Urinary bladder (tissue), 4 donors: ENCODE measurements around the gene BBLN. TPM values are rescaled to one million over a fixed set of nuclear protein-coding genes. Genes with fewer than 3 reads are reported as not detected.
A peak's percentile ranks its signal among the peaks of the same experiment; 100 is the strongest.
"Not testable (repeated sequence)": the region's sequence is repeated elsewhere in the genome, so short reads cannot be mapped to it uniquely, and the experiment has no call there.

Experiments
- DNase-seq: peaks from one replicate; pipeline ENCODE4 v3.0.0-alpha.2; 2015; ENCODE audit errors: extremely low spot score
- H3K27ac ChIP-seq: one replicate; pipeline ENCODE4 v1.5.1; 2013; ENCODE audit warnings: low read depth, mild to moderate bottlenecking, moderate library complexity
- H3K36me3 ChIP-seq: one replicate; pipeline ENCODE4 v1.6.1; 2013; ENCODE audit warnings: mild to moderate bottlenecking, moderate library complexity; ENCODE audit not compliant: insufficient read depth
- H3K4me1 ChIP-seq: one replicate; pipeline ENCODE4 v1.6.1; 2013; ENCODE audit warnings: mild to moderate bottlenecking, moderate library complexity; ENCODE audit not compliant: insufficient read depth
- H3K4me3 ChIP-seq: one replicate; pipeline ENCODE4 v1.5.1; 2013; ENCODE audit warnings: low read depth, low read length
- WGBS: extraction: QIAGEN DNeasy Blood & Tissue Kit; methylation state at CpG from one replicate; pipeline ENCODE4 v1.1.7; 2013; 5-methylcytosine and 5-hydroxymethylcytosine counted together
- polyA plus RNA-seq: library from polyadenylated mRNA; stranded (reverse); fragments of 200-250 nt; gene quantifications from one replicate; pipeline ENCODE4 v1.2.3, GENCODE V29; 2013
- total RNA-seq: library from RNA; depleted of rRNA; stranded (reverse); fragments of >200 nt; gene quantifications from one replicate; pipeline ENCODE4 v1.2.3, GENCODE V29; 2014
- donor health status: healthy with polysubstance abuse.
- donor health status: healthy.

Gene BBLN
- total and polyA plus RNA-seq, 2 donors: 25.7 to 144 TPM

- not testable (repeated sequence) for H3K4me3 ChIP-seq, H3K27ac ChIP-seq, DNase-seq, H3K4me1 ChIP-seq, H3K36me3 ChIP-seq
- WGBS: 30% methylated on average over 12 of the region's 12 CpGs
Observed at GRCh38 chr9:128129976-128130590, 30.0 kb upstream of the BBLN start.

GRCh38 chr9:128130651-128131050 is 29.4 kb upstream of the BBLN start:
- not testable (repeated sequence) for H3K4me1 ChIP-seq, DNase-seq, H3K27ac ChIP-seq, H3K36me3 ChIP-seq, H3K4me3 ChIP-seq
- WGBS: 69% methylated on average over 7 of the region's 7 CpGs

GRCh38 chr9:128131346-128131745 is 28.7 kb upstream of the BBLN start:
- not testable (repeated sequence) for H3K4me1 ChIP-seq, H3K36me3 ChIP-seq, H3K27ac ChIP-seq, H3K4me3 ChIP-seq, DNase-seq
- 87% methylated on average over 8 of the region's 8 CpGs for WGBS

GRCh38 chr9:128132139-128132538 is 27.9 kb upstream of the BBLN start:
- H3K36me3 ChIP-seq, H3K4me3 ChIP-seq, H3K27ac ChIP-seq, H3K4me1 ChIP-seq, DNase-seq: not testable (repeated sequence)
- WGBS: 20% methylated on average over 8 of the region's 8 CpGs

- WGBS: 65% methylated on average over 8 of the region's 8 CpGs
- DNase-seq: not testable (repeated sequence)
Observed at GRCh38 chr9:128135561-128135960, 24.5 kb upstream of the BBLN start.

GRCh38 chr9:128136816-128137793 is 23.0 kb upstream of the BBLN start:
- H3K36me3 ChIP-seq: no peaks in the 10 kb centered on the region
- H3K27ac ChIP-seq: no peak overlapping the region
- H3K4me1 ChIP-seq: no peaks in the 10 kb centered on the region
- WGBS: 85% methylated on average over 18 of the region's 18 CpGs
- DNase-seq: no peak
- no peak overlapping the region for H3K4me3 ChIP-seq

More at GRCh38 chr9:128135561-128135960, 24.5 kb upstream of the BBLN start:
- H3K4me1 ChIP-seq, H3K27ac ChIP-seq, H3K4me3 ChIP-seq, H3K36me3 ChIP-seq: not testable (repeated sequence)

- 90% methylated on average over 3 of the region's 3 CpGs for WGBS
Observed at GRCh38 chr9:128138001-128138400, 22.1 kb upstream of the BBLN start.

GRCh38 chr9:128139621-128140020 is 20.4 kb upstream of the BBLN start:
- no peaks in the 10 kb centered on the region for H3K4me1 ChIP-seq
- H3K4me3 ChIP-seq: no peak overlapping the region
- WGBS: 28% methylated on average over 16 of the region's 16 CpGs
- no peak for DNase-seq
- H3K36me3 ChIP-seq: no peaks in the 10 kb centered on the region
- H3K27ac ChIP-seq: no peak overlapping the region

More at GRCh38 chr9:128138001-128138400, 22.1 kb upstream of the BBLN start:
- no peak overlapping the region for H3K27ac ChIP-seq
- no peaks in the 10 kb centered on the region for H3K36me3 ChIP-seq
- no peak overlapping the region for H3K4me3 ChIP-seq
- DNase-seq: no peak
- no peaks in the 10 kb centered on the region for H3K4me1 ChIP-seq

GRCh38 chr9:128141604-128142003 is 18.5 kb upstream of the BBLN start:
- 97% methylated on average over 3 of the region's 3 CpGs for WGBS
- no peak overlapping the region for H3K4me3 ChIP-seq
- no peak overlapping the region for H3K27ac ChIP-seq
- H3K4me1 ChIP-seq: no peaks in the 10 kb centered on the region
- DNase-seq: no peak
- no peaks in the 10 kb centered on the region for H3K36me3 ChIP-seq

- no peak for DNase-seq
- H3K4me1 ChIP-seq: no peaks in the 10 kb centered on the region
- H3K4me3 ChIP-seq: no peak overlapping the region
- WGBS: 66% methylated on average over 4 of the region's 4 CpGs
- no peak overlapping the region for H3K27ac ChIP-seq
- no peaks in the 10 kb centered on the region for H3K36me3 ChIP-seq
Observed at GRCh38 chr9:128142061-128142460, 18.0 kb upstream of the BBLN start.

- H3K36me3 ChIP-seq: no peaks in the 10 kb centered on the region
- WGBS: 88% methylated on average over 2 of the region's 2 CpGs
- DNase-seq: no peak
- no peak overlapping the region for H3K27ac ChIP-seq
- H3K4me1 ChIP-seq: no peaks in the 10 kb centered on the region
- H3K4me3 ChIP-seq: no peak overlapping the region
Observed at GRCh38 chr9:128142596-128142995, 17.5 kb upstream of the BBLN start.

- no peak overlapping the region for H3K4me3 ChIP-seq
- peaks cover 1% of the 10 kb centered on the region for H3K4me1 ChIP-seq
- WGBS: 81% methylated on average over 8 of the region's 8 CpGs
- peak overlapping the region; percentile 61 for H3K27ac ChIP-seq
- DNase-seq: no peak
- H3K36me3 ChIP-seq: no peaks in the 10 kb centered on the region
Observed at GRCh38 chr9:128143525-128144238, 16.4 kb upstream of the BBLN start.

GRCh38 chr9:128144239-128145181 is 15.6 kb upstream of the BBLN start:
- DNase-seq: no peak
- Histone ChIP-seq H3K4me3 (no peak overlapping the region), H3K27ac (peak overlapping the region; percentile 14), H3K4me1 (peaks cover 2% of the 10 kb centered on the region), H3K36me3 (no peaks in the 10 kb centered on the region)
- 89% methylated on average over 22 of the region's 22 CpGs for WGBS
